Pons (tissue), 1 donor: Measurements from ENCODE around the gene RNF121.

Experiments used
- DNase-seq: peaks from one replicate; pipeline ENCODE4 v3.0.0-alpha.2; 2016; ENCODE audit warnings: low spot score

RNF121 gene

GRCh38 chr11:71990701-71991100 lies 61.9 kb downstream of the RNF121 start:
- DNase-seq, result no peak

- DNase-seq, result peak; percentile 82
Observed at GRCh38 chr11:71991494-71991893, 62.6 kb downstream of the RNF121 start.

DNA sequence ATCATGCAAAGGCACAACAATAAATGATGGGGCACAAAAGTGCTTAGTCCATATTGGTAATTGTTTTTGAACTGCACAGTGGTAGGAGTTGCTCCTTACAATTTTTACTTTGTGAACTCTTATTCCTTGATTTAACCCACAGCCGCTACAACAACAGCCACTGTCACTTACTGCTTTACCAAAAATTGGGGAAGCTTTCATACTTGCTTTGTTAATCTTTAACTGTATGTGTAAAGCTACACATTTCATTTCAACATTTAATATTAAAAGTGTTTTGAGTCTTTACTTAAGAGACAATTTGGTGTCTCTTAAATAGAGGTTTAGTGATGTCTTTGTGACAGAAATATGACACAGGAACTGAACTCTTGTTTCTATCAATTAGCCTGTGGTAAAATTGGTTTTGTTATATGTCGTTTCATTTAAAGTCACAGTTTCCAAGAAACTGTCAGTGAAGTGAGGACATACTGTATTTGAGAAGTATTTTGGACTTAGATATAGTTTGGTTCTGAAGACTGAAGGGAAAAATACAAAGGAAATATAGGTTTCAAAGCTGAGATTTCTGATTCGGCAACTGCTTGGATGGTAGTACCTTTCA lies 63.4 kb downstream of the RNF121 start:
- no peak for DNase-seq

DNA sequence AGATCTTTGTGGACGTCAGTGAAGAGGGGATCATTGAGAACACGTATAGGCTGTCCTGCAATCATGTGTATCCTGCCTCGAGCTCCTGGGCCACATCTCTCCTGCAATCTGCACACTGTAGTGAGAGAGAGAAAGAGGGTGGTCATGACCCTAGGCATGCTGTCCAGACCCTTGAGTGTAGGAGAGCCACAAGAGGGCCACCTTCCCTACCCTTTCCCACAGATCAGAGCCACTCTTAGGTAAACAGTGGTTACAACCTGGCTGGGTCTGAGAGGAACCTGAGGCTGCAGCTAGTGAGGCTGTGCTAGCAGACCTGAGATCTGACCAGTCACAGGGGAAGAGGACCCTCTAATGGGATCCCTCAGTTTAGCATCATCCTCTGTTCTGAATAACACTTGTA lies 65.9 kb downstream of the RNF121 start:
- no peak for DNase-seq

GRCh38 chr11:71995726-71996291 lies 67.0 kb downstream of the RNF121 start:
- no peak for DNase-seq

DNA sequence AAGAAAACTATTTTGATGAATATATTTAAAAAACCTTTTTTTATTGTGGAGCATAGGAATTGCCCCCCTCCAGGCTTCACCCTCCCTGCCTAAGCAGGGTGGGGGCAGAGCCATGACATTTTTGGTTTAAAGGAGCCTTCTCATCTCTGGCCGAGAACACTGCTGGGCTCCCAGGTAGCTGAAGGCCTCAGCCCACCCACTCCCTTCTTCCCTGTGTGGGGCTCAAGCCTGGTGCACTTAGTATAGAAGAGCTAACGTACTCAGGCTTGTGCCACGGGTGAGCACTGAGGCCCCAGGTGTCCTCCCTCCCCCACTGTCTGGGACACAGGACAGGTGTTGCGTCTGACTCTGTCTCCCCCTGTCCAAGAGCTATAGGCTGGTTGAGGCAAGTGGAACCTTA lies 67.7 kb downstream of the RNF121 start:
- DNase-seq, result no peak

DNA sequence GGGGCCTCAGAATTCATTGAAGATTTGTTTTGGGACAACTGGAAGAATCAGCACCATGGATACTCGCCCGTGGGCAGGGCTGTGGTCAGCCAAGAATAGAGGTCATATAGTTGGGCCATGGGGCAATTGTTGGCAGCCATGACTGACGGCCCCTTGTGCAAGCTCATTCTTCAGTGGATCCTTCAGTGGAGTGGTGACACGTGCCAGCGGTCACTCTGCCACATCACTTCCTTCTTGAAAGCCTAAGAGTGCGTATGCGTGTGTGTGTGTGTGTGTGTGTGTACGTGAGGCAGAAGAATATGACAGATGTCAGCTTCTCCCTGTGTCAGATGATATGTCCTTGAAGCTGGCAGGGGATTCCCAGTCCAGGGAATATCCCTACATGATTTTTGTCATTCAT lies 68.1 kb downstream of the RNF121 start:
- no peak for DNase-seq

GRCh38 chr11:71997594-71997993 lies 68.7 kb downstream of the RNF121 start:
- no peak for DNase-seq

GRCh38 chr11:71998061-71998460 lies 69.2 kb downstream of the RNF121 start:
- DNase-seq, result no peak

GRCh38 chr11:71998649-71999310 lies 69.9 kb downstream of the RNF121 start, which contains the start of gene IL18BP:
Gene IL18BP (plus strand): TSS chr11:71998909. CDS start chr11:71999985, 1,076 bp downstream.
- DNase-seq, result peak; percentile 64

DNA sequence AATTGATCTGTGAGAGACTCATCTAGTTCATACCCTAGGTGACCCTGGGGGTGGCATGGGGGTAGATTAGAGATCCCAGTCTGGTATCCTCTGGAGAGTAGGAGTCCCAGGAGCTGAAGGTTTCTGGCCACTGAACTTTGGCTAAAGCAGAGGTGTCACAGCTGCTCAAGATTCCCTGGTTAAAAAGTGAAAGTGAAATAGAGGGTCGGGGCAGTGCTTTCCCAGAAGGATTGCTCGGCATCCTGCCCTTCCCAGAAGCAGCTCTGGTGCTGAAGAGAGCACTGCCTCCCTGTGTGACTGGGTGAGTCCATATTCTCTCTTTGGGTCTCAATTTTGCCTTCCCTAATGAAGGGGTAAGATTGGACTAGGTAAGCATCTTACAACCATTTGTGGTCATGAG lies 70.5 kb downstream of the RNF121 start:
- no peak for DNase-seq

- DNase-seq, result no peak
Observed at GRCh38 chr11:71999798-72000197, 71.0 kb downstream of the RNF121 start.

- DNase-seq, result no peak
Observed at GRCh38 chr11:72000202-72000867, 71.5 kb downstream of the RNF121 start.

DNA sequence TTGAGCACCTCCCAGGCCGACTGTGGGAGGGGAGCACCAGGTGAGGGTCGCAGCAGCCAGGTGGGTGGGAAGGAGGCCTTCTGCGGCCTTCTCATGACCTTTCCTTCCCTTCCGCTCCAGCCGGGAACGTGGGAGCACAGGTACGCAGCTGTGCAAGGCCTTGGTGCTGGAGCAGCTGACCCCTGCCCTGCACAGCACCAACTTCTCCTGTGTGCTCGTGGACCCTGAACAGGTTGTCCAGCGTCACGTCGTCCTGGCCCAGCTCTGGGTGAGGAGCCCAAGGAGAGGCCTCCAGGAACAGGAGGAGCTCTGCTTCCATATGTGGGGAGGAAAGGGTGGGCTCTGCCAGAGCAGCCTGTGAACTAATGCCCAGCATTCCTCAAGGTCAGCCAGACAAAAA lies 72.4 kb downstream of the RNF121 start:
- no peak for DNase-seq

GRCh38 chr11:72001834-72002591 lies 73.2 kb downstream of the RNF121 start:
- no peak for DNase-seq

- DNase-seq, result no peak
Observed at GRCh38 chr11:72002841-72003775, 74.3 kb downstream of the RNF121 start.

GRCh38 chr11:72003776-72004171 lies 74.9 kb downstream of the RNF121 start:
- no peak for DNase-seq

DNA sequence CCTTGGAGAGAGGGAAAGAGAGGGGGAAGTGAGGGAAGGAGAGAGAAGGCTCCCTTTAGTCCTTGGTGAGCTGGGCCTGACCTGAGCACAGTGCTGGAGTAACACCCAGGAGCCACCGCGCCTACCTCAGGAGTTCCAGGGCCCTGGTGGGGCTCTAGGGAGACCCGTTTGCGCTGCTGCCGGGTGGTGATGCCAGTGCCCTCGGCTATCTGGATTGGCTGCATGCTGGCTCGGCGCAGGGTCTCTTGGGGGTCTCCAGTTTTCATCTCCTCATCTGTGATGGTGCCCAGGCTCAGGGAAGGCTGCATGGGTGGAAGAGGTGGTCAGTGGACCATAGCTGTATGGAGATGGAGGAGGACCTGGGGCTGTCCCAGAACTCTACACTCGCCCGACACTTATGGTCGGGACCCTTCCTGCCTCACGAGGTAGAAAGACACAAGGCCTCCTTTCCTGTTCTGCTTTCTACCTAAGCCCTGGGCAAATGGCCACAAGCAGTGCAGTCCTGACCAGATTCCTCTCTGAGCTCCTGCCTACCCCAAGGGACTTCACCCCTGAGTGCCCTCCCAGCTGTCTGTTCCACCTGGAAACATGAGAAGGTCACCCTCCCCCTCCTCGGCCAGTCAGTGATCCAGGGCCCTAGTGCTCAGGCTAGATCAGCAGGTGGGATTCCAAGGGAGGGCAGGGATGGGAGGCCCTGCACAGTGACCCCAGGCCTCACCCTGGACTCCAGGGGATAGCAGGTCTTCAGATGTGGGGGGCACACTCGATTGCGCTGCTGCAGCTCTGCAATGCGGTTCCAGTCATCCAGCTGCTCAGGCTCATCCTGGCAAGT lies 75.9 kb downstream of the RNF121 start:
- no peak for DNase-seq

DNA sequence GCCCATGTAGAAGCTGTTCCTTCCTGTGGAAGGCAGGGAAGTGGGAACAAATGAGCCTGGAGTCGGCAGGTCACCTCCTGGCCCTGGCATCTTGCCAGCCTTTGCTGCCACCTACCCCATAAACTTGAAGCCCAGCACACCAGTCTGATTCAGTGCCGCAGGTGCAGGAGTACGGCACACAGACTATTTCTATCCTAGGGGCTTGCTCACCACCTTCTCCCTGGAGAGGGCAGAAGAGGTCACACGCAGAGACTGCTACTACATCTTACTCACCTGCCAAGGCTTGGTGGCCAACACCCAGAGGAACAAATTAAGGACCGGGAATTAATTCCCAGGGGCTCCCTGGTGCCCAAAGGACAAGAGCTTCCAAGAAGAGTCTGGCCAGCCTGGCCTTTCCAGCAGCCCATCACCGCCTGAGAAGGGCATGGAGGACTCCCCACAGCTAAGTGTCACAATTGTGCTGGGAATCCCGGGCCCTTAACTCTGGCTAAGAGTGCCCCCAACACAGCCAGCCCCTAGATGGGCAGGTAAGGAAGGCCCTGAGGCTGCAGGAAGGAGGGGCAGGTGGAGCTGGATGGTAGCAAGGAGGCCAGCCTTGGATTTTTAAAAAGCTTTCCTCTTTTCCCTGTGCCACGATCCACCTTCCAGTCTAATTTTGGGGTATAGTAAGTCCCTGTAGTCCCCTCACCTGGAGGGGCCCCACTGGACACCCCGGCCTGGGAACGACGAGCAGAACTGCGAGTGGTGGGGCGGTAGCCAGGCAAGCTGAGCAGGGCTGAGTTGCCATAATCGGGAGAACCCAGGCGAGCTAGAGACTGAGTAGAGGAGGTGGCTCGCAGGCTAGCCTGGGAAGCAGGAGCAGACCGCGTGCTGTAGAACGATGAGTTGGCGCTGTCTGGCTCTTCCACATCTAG lies 76.8 kb downstream of the RNF121 start:
- no peak for DNase-seq
